GM12875 (cell line): ENCODE data around the gene EDRF1.
"Not testable (repeated sequence)": the region's sequence is repeated elsewhere in the genome, so short reads cannot be mapped to it uniquely, and the experiment has no call there.

ENCODE experiments used
- H3K4me3 ChIP-seq: one replicate; pipeline ENCODE4 v1.5.1; 2011; ENCODE audit warnings: low read depth, low read length, control low read depth
- TF ChIP-seq, protein P1 (sequence below): IDR thresholded peaks from 2 replicates; pipeline ENCODE4 v1.5.1; 2011; ENCODE audit warnings: low read depth, mild to moderate bottlenecking, control low read depth, inconsistent platforms, low read length, moderate library complexity, borderline replicate concordance; ENCODE audit not compliant: insufficient read depth

EDRF1 gene

DNA sequence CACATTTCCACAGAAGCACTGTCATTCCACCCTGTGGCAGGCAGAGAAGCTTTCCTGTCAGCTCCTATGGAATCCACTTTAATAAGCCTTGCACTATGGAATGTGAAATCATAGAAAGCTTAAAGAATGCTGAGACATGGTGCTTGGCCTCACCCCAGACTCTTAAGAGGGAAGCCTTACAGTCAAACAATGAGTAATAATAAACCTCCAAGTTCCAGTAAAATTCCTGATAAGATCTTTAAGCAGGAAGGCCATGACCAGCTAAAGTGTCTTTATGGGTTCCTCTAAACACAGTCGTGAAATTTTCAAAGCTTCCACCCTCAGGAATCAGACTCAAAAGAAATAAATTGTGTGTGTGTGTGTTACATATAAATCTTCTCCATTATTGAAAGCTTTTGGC, 24.6 kb upstream of the EDRF1 start:
- TF ChIP-seq, protein P1, sequence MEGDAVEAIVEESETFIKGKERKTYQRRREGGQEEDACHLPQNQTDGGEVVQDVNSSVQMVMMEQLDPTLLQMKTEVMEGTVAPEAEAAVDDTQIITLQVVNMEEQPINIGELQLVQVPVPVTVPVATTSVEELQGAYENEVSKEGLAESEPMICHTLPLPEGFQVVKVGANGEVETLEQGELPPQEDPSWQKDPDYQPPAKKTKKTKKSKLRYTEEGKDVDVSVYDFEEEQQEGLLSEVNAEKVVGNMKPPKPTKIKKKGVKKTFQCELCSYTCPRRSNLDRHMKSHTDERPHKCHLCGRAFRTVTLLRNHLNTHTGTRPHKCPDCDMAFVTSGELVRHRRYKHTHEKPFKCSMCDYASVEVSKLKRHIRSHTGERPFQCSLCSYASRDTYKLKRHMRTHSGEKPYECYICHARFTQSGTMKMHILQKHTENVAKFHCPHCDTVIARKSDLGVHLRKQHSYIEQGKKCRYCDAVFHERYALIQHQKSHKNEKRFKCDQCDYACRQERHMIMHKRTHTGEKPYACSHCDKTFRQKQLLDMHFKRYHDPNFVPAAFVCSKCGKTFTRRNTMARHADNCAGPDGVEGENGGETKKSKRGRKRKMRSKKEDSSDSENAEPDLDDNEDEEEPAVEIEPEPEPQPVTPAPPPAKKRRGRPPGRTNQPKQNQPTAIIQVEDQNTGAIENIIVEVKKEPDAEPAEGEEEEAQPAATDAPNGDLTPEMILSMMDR: no peak

DNA sequence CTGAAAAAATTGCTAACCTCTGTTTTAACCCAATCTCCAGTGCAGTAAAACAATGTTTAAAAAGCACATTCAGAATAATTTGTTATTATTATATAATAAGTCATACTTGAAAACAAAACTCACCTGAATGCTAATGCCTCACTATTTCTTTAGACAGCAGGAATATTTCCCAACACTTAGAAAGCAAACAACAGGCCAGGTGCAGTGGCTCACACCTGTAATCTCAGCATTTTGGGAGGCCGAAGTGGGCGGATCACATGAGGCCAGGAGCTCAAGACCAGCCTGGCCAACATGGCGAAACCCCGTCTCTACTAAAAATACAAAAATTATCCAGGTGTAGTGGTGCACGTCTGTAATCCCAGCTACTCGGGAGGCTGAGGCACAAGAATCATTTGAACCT, 22.6 kb upstream of the EDRF1 start:
- not testable (repeated sequence) for H3K4me3 ChIP-seq

More for the DNA sequence above, 24.6 kb upstream of the EDRF1 start:
- H3K4me3 ChIP-seq: no peak overlapping the region

DNA sequence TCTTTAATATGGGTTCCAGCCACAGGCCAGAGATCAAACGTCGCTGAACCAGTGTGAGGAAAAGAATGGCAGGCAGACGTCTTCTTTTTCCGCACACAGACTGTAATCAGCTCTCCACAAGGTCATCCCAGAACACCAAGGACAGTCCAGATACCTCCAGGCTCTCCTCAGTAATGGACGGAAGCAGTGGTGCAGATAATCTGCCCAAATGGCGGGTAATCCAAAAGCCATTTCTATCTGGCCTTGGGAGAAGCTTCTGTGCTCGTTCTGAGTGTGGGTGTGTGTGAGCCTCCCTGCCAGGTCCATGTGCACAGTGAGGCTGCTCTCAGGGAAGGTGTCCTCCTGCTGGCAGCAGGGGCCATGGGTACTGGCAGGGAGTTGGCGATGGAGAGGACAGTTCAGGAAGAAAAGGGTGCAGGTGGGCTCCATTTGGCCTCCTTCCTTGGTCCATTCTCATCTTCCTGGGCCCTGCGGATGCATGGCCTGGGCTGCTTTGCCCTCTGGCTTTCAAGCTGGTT, 21.0 kb upstream of the EDRF1 start:
- no peak overlapping the region for H3K4me3 ChIP-seq
- TF ChIP-seq, protein P1: no peak

DNA sequence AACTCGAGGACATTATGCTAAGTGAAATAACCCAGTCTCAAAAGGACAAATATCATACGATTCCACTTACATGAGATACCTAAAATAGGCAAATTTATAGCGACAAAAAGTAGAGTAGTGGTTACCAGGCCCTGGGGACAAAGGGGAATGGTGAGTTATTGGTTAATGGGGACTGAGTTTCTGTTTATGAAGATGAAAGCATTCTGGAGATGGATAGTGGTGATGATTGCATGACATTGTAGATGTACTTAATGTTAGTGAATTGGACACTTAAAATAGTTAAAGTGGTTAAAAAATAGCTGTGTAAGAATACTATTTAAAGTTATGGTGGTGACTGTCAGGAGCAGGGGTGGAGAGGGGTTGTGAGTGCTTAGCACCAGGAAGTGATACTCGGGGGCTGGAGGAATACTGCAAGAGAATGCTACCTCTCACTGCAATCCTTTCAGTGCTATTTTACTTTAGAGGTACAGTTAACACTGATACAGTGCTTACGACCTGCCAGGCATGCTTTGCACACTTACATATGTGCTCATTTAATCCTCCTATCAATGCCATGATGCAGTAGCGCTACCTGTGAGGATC, 19.9 kb upstream of the EDRF1 start:
- no peak overlapping the region for H3K4me3 ChIP-seq
- TF ChIP-seq, protein P1: no peak

DNA sequence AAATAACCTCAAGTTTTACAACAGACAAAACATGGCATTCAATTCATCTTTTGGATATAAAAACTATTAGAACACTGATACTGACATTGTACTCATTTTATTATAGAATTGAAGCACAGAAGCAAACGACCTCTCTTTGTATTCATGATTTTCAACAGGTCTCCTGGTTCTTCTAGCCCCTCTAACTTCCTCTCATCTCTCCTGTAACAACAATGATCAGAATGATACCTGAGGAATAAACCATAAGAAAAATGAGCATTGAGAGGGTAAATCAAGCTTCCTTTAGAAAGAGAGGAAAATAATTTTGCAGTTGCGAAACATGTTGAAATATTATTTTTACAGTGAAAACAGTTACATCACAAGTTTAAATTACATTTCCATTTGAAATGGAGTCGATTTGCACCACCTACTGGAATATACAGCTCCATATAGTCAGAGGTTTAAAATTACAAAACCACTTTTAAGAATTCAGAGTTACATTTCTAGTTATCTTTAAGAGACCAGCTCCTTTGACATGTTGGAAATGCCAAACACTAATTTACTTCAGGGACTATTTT, 19.1 kb upstream of the EDRF1 start:
- TF ChIP-seq, protein P1: no peak
- H3K4me3 ChIP-seq: no peak overlapping the region

DNA sequence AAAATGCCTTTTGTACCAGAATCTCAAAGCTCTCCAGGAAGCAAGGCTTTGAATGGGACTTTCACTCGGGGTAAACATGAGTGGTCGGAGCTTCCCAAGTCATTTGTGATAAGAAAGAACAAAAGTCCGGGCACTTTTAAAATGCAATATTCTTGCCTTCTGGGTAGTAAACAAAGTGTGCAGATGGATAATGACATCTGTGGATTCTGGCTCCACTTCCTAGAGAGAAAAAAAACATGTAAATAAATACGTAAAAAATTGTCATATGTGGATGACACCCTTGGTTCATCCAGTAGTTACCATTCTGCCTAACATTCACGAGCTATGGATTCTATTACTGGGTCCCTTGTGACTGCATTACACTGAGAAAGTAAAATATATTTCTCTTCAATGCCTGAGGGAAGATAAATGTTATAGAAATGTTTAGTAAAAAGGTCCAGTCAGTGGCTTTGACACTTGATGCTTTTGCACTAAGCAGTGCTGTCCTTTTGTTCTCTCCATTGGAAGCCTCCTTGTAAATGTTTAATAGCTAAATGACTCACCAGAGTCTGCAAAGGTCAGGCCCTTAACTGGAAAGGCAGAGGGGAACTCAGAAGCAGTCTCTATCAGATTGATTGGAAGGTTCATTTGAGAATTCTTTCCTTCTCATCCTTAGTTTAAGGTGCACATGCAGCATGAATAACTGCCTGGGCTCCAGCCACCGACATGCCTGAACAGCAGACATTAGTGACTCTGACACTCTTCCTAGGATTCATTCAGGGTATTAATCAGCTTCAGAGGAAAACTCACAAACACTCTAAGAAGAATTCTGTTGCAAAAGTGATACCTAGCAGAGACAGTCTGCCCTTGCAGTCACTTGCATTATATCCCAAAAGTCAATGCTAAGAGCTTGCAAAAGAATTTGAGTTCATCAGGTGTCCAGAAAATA, 11.7 kb upstream of the EDRF1 start:
- TF ChIP-seq, protein P1: no peak
- H3K4me3 ChIP-seq: no peak overlapping the region

DNA sequence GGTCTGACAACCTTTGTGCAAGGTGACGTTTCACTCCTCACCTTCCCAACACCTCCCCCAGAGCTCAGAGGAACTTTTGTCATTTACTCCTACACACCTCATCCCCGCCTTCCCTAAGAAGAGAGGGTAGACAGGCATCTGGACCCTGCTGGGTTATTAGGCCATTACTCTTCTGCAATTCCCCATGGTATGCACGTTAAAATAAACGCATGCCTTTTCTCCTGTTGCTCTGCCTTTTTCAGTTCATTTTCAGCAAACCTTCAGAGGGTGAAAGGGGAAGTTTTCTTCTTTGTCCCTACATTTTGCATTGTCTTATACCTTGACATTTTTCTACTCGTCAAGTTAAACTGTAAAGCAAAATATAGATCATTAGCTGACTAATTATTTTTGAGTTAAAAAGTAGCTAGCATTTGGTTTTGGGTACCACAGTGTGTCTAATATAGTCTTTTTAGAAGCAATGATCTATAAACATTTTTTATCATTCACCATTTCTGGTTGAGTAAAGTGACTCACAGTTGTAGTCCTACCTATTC, 10.5 kb upstream of the EDRF1 start:
- TF ChIP-seq, protein P1: no peak
- H3K4me3 ChIP-seq: no peak overlapping the region
